ENCODE results near the gene GOLIM4. TPM values are rescaled to one million over a fixed set of nuclear protein-coding genes. Genes with fewer than 3 reads are reported as not detected.

GOLIM4 gene
- total and polyA plus RNA-seq, 2 of the 13 experiments (the other 11 are each of a cell fraction or from before 2014, with no cell fraction given), result 10.9 to 47.7 TPM

DNA sequence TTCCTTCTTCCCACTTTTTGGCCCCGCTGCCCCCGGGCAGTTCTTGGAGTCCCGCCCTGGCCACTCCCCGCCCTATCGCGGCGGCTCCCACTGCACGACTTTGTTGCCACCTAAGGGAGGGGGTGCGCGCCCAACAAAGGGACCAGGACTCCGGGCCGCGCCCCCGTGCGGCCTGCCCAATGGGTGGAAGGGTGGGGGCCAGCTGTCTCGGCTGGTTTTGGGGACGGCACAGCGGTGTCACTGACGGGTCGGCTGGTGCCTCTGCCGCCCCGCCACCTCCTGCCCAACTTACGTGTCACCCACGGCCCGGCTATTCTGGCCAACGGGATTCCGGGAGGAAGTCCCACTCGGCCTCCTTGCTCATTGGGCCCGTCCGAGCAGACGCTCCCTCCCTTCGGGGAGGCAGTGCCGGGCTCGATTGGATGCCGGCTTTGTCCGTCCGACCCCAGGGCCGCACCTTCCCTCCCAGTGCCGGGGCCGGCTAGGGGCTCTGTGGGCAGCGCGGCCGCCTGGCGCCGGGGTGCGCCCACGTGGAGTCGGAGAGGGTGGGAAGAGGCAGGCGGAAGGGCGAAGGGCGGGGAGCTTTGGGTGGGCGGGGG lies at the start of gene GOLIM4 (continued):
- TF ChIP-seq, protein P1, sequence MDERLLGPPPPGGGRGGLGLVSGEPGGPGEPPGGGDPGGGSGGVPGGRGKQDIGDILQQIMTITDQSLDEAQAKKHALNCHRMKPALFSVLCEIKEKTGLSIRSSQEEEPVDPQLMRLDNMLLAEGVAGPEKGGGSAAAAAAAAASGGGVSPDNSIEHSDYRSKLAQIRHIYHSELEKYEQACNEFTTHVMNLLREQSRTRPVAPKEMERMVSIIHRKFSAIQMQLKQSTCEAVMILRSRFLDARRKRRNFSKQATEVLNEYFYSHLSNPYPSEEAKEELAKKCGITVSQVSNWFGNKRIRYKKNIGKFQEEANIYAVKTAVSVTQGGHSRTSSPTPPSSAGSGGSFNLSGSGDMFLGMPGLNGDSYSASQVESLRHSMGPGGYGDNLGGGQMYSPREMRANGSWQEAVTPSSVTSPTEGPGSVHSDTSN (CRISPR knock-in tag; IDR thresholded peaks at IDR 0.05), result peak; percentile 90
- TF ChIP-seq SATB2 (CRISPR knock-in tag; IDR thresholded peaks at IDR 0.05), result no peak
- TF ChIP-seq ASH2L (IDR thresholded peaks at IDR 0.05; ENCODE audit: insufficient read length, low read depth, low read length), result peak; percentile 67
- no peak for TF ChIP-seq PHF5A (CRISPR knock-in tag; IDR thresholded peaks at IDR 0.05; ENCODE audit: low read depth, unreplicated experiment)
- no peak for TF ChIP-seq HCFC1 (IDR thresholded peaks at IDR 0.05; ENCODE audit: low read depth, low read length)
- TF ChIP-seq MTF1 (CRISPR knock-in tag; IDR thresholded peaks at IDR 0.05), result no peak
- TF ChIP-seq KMT2B (CRISPR knock-in tag; IDR thresholded peaks at IDR 0.05), result peak; percentile 59
- TF ChIP-seq ZMYM3 (CRISPR knock-in tag; IDR thresholded peaks at IDR 0.05), result 0 out of 2 replicates have a peak, but pooled peaks have one; percentile 12
- no peak for TF ChIP-seq NR2C2 (CRISPR knock-in tag; IDR thresholded peaks at IDR 0.05; ENCODE audit: borderline replicate concordance)
- TF ChIP-seq MEIS1 (CRISPR knock-in tag; IDR thresholded peaks at IDR 0.05; ENCODE audit: borderline replicate concordance), result no peak
- no peak for TF ChIP-seq PRPF4 (IDR thresholded peaks at IDR 0.05; ENCODE audit: low read depth, low read length, poor library complexity, severe bottlenecking)
- no peak for TF ChIP-seq EHMT2 (IDR thresholded peaks at IDR 0.05; ENCODE audit: borderline replicate concordance, low read depth, low read length)
- TF ChIP-seq ZNF335 (CRISPR knock-in tag; IDR thresholded peaks at IDR 0.05), result peak; percentile 53; the same call in 1 of the 2 replicates
- TF ChIP-seq ISL2 (CRISPR knock-in tag; IDR thresholded peaks at IDR 0.05), result no peak
- TF ChIP-seq ZNF747 (CRISPR knock-in tag; IDR thresholded peaks at IDR 0.05; ENCODE audit: borderline replicate concordance), result peak; percentile 69; the same call in 1 of the 2 replicates
- TF ChIP-seq PCBP2 (optimal IDR thresholded peaks at IDR 0.05; ENCODE audit: low read depth, low read length, poor library complexity, severe bottlenecking), result no peak
- peak; percentile 64; the same call in 1 of the 2 replicates for TF ChIP-seq ZNF768 (CRISPR knock-in tag; IDR thresholded peaks at IDR 0.05)
- TF ChIP-seq IRX3 (CRISPR knock-in tag; IDR thresholded peaks at IDR 0.05; ENCODE audit: borderline replicate concordance, low read depth), result peak; percentile 79; the same call in 1 of the 2 replicates
- TF ChIP-seq ZNF790 (CRISPR knock-in tag; IDR thresholded peaks at IDR 0.05; ENCODE audit: borderline replicate concordance), result peak; percentile 81; the same call in 1 of the 2 replicates
- TF ChIP-seq DNMT1 (CRISPR knock-in tag; IDR thresholded peaks at IDR 0.05), result no peak
- TF ChIP-seq PAXIP1 (CRISPR knock-in tag; conservative IDR thresholded peaks at IDR 0.05), result peak; percentile 63
- peak; percentile 74; the same call in 1 of the 2 replicates for TF ChIP-seq MIER3 (CRISPR knock-in tag; IDR thresholded peaks at IDR 0.05; ENCODE audit: borderline replicate concordance)
- TF ChIP-seq, protein P2, sequence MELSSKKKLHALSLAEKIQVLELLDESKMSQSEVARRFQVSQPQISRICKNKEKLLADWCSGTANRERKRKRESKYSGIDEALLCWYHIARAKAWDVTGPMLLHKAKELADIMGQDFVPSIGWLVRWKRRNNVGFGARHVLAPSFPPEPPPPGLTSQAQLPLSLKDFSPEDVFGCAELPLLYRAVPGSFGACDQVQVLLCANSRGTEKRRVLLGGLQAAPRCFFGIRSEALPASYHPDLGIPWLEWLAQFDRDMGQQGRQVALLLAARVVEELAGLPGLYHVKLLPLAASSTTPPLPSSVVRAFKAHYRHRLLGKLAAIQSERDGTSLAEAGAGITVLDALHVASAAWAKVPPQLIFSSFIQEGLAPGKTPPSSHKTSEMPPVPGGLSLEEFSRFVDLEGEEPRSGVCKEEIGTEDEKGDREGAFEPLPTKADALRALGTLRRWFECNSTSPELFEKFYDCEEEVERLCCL (CRISPR knock-in tag; IDR thresholded peaks at IDR 0.05; ENCODE audit: borderline replicate concordance), result no peak
- TF ChIP-seq YEATS4 (CRISPR knock-in tag; IDR thresholded peaks at IDR 0.05; ENCODE audit: borderline replicate concordance), result peak; percentile 83
- peak; percentile 96 for TF ChIP-seq SAP130 (CRISPR knock-in tag; IDR thresholded peaks at IDR 0.05; ENCODE audit: low read depth)
- no peak for TF ChIP-seq NR2F6 (IDR thresholded peaks at IDR 0.05)
- TF ChIP-seq NR2F6 (CRISPR knock-in tag; IDR thresholded peaks at IDR 0.05), result peak; percentile 9; the same call in 1 of the 2 replicates

Data from HepG2 (cell line).